Breast epithelium (tissue), 3 donors: ENCODE results near the gene TCF23.

Experiments used
- CTCF ChIP-seq, 3 donors: fragments of 450-650 bp; IDR thresholded peaks; one replicate each; pipeline ENCODE4 v1.5.1; 2016 to 2017; ENCODE audit warnings: antibody characterized with exemption in 3 of 3, mild to moderate bottlenecking in 3 of 3, moderate library complexity in 3 of 3
- POLR2A ChIP-seq: fragments of 450-650 bp; IDR thresholded peaks from one replicate; pipeline ENCODE4 v1.6.1; 2016; ENCODE audit warnings: antibody characterized with exemption, mild to moderate bottlenecking, moderate library complexity
- POLR2AphosphoS5 ChIP-seq, 3 donors: sonication (generic); formaldehyde crosslinking; IDR thresholded peaks; one replicate each; pipeline ENCODE4 v1.6.1; 2017; ENCODE audit warnings: antibody characterized with exemption in 3 of 3

GRCh38 chr2:27182346-27182745, 33.5 kb downstream of the TCF23 start:
- no peak for TF ChIP-seq CTCF (IDR thresholded peaks at IDR 0.05)
- no peak for TF ChIP-seq POLR2A
- TF ChIP-seq POLR2AphosphoS5 (IDR thresholded peaks at IDR 0.05): no peak
